HepG2 (cell line): ENCODE results near the gene RSPH1. TPM values are rescaled to one million over a fixed set of nuclear protein-coding genes. Genes with fewer than 3 reads are reported as not detected.

Experiments used
- ATAC-seq: fragments of 200-7000 bp; cut with Tn5 transposase; 3 replicates; pipeline ENCODE4 v1.9.1; 2020; ENCODE audit warnings: mild to moderate bottlenecking, moderate library complexity
- BruUV-seq: library from RNA; stranded (reverse); fragments of 400-500 nt; replicated peaks from 2 replicates; lab custom pipeline; 2021; lab: Mats Ljungman, UMichigan
- CTCF ChIA-PET: fragments of 300-600 bp; formaldehyde crosslinking; extraction: SDS; loops from one replicate; lab custom pipeline; 2021; ENCODE audit warnings: low total read pairs, inconsistent platforms, low intra/inter-chr PET ratio; lab: Yijun Ruan, JAX
- POLR2A ChIA-PET: fragments of 350-600 bp; sonication (Branson Sonifier 250); formaldehyde crosslinking; loops from one replicate; lab custom pipeline; 2020; ENCODE audit warnings: antibody characterized with exemption, inconsistent platforms; lab: Yijun Ruan, JAX
- DNase-seq: peaks from one replicate; pipeline ENCODE4 v3.0.0-alpha.2; 2015; ENCODE audit warnings: low spot score
- FAIRE-seq: peaks from 3 replicates; lab custom pipeline; 2011; peaks lifted over from hg19 to GRCh38; lab: Jason Lieb, UNC
- H2AFZ ChIP-seq: one replicate; pipeline ENCODE4 v1.6.1; 2011; ENCODE audit warnings: low read length, inconsistent platforms
- H3K27ac ChIP-seq: fragments of 300-600 bp; 3 replicates; pipeline ENCODE4 v1.8.0; 2011; ENCODE audit warnings: mixed run types, mild to moderate bottlenecking, mixed read lengths, low read length, inconsistent platforms; ENCODE audit not compliant: insufficient read depth; ENCODE audit errors: extremely low read length
- H3K27me3 ChIP-seq, 2 experiments: fragments of 200-600 bp in 1 of 2; 2 replicates in 1 of 2; 3 replicates in 1 of 2; pipeline versions ENCODE4 v1.6.0 to v1.8.0; 2011; ENCODE audit warnings: low read length in 2 of 2, mild to moderate bottlenecking in 2 of 2, moderate library complexity in 2 of 2, inconsistent platforms in 1 of 2; ENCODE audit not compliant: insufficient read depth in 2 of 2, control insufficient read depth in 1 of 2
- H3K36me3 ChIP-seq, 2 experiments: fragments of 200-600 bp in 1 of 2; replicated peaks in 1 of 2; 2 replicates in 1 of 2; 3 replicates in 1 of 2; pipeline versions ENCODE4 v1.5.1 to v1.8.0; 2011; ENCODE audit warnings: low read length in 2 of 2, inconsistent platforms in 1 of 2; ENCODE audit not compliant: insufficient read depth in 2 of 2, control insufficient read depth in 1 of 2
- H3K4me1 ChIP-seq: 2 replicates; pipeline ENCODE4 v1.5.1; 2012; ENCODE audit warnings: low read length, inconsistent platforms; ENCODE audit not compliant: insufficient read depth
- H3K4me2 ChIP-seq: 2 replicates; pipeline ENCODE4 v1.6.0; 2011; ENCODE audit warnings: low read depth, low read length, inconsistent platforms
- H3K4me3 ChIP-seq, 3 experiments: fragments of 200-600 bp in 1 of 3; sonication (generic), shearing (Covaris generic) in 1 of 3; replicated peaks in 1 of 3; 2 replicates each; pipeline ENCODE4 v1.5.1; 2011 to 2016; ENCODE audit warnings: low read length in 3 of 3, inconsistent platforms in 2 of 3, low read depth in 2 of 3, mild to moderate bottlenecking in 2 of 3, control low read depth in 1 of 3, mixed read lengths in 1 of 3; ENCODE audit not compliant: insufficient read depth in 1 of 3
- H3K79me2 ChIP-seq: one replicate; pipeline ENCODE4 v1.6.1; 2011; ENCODE audit warnings: low read length, inconsistent platforms; ENCODE audit not compliant: insufficient read depth
- H3K9ac ChIP-seq: 2 replicates; pipeline ENCODE4 v1.6.0; 2011; ENCODE audit warnings: mild to moderate bottlenecking, low read depth, low read length, inconsistent platforms; ENCODE audit not compliant: insufficient read depth
- H3K9me3 ChIP-seq: 2 replicates; pipeline ENCODE4 v1.5.1; 2012; ENCODE audit warnings: mild to moderate bottlenecking, low read length
- H4K20me1 ChIP-seq: 2 replicates; pipeline ENCODE4 v1.6.0; 2011; ENCODE audit warnings: inconsistent platforms, mild to moderate bottlenecking, low read length, moderate library complexity; ENCODE audit not compliant: insufficient read depth
- AGO1 ChIP-seq: fragments of 200-400 bp; formaldehyde crosslinking; IDR thresholded peaks from 2 replicates; pipeline ENCODE4 v1.6.1; 2017; ENCODE audit warnings: mild to moderate bottlenecking, low read depth, low read length, moderate library complexity; ENCODE audit not compliant: poor library complexity, severe bottlenecking
- CBX5 ChIP-seq: sonication (generic); formaldehyde crosslinking; IDR thresholded peaks from 2 replicates; pipeline ENCODE4 v1.4.0; 2020; ENCODE audit warnings: missing genetic modification reagents, borderline replicate concordance
- FIP1L1 ChIP-seq: fragments of 200-400 bp; formaldehyde crosslinking; IDR thresholded peaks from 2 replicates; pipeline ENCODE4 v1.6.1; 2018; ENCODE audit warnings: low read depth, mild to moderate bottlenecking, low read length, moderate library complexity, borderline replicate concordance; ENCODE audit not compliant: insufficient read depth
- FOXO1 ChIP-seq: sonication (generic); formaldehyde crosslinking; IDR thresholded peaks from 2 replicates; pipeline ENCODE4 v1.4.0; 2020; ENCODE audit warnings: missing genetic modification reagents
- GPBP1L1 ChIP-seq: sonication (generic); formaldehyde crosslinking; IDR thresholded peaks from 2 replicates; pipeline ENCODE4 v1.5.0; 2020; ENCODE audit warnings: mild to moderate bottlenecking, missing genetic modification reagents
- MAFK ChIP-seq, 2 experiments: IDR thresholded peaks in 1 of 2; conservative IDR thresholded peaks in 1 of 2; 2 replicates each; pipeline ENCODE4 v1.6.1; 2011; ENCODE audit warnings: improper control_type of control experiment in 2 of 2, low read length in 2 of 2
- NAIF1 ChIP-seq: sonication (generic); formaldehyde crosslinking; IDR thresholded peaks from 2 replicates; pipeline ENCODE4 v1.5.0; 2020; ENCODE audit warnings: mild to moderate bottlenecking, missing genetic modification reagents, borderline replicate concordance
- PAX8 ChIP-seq: sonication (generic); formaldehyde crosslinking; IDR thresholded peaks from 2 replicates; pipeline ENCODE4 v1.8.0; 2022; ENCODE audit warnings: mild to moderate bottlenecking, missing genetic modification reagents, borderline replicate concordance
- PRDM10 ChIP-seq: sonication (generic); formaldehyde crosslinking; IDR thresholded peaks from 2 replicates; pipeline ENCODE4 v1.4.0; 2020; ENCODE audit warnings: low read depth, missing genetic modification reagents
- TFE3 ChIP-seq: IDR thresholded peaks from 2 replicates; pipeline ENCODE4 v1.6.1; 2016
- YEATS4 ChIP-seq: sonication (generic); formaldehyde crosslinking; IDR thresholded peaks from 2 replicates; pipeline ENCODE4 v1.4.0; 2020; ENCODE audit warnings: missing genetic modification reagents, borderline replicate concordance
- ZBTB42 ChIP-seq: sonication (generic); formaldehyde crosslinking; IDR thresholded peaks from 2 replicates; pipeline ENCODE4 v1.5.0; 2020; ENCODE audit warnings: mild to moderate bottlenecking, missing genetic modification reagents
- ZNF382 ChIP-seq: sonication (generic); formaldehyde crosslinking; IDR thresholded peaks from 2 replicates; pipeline ENCODE4 v1.5.0; 2020; ENCODE audit warnings: missing genetic modification reagents, mild to moderate bottlenecking, borderline replicate concordance
- ZNF414 ChIP-seq: sonication (generic); formaldehyde crosslinking; IDR thresholded peaks from 2 replicates; pipeline ENCODE4 v1.5.0; 2020; ENCODE audit warnings: missing genetic modification reagents
- ZNF670 ChIP-seq: sonication (generic); formaldehyde crosslinking; IDR thresholded peaks from 2 replicates; pipeline ENCODE4 v1.8.0; 2022; ENCODE audit warnings: mild to moderate bottlenecking, missing genetic modification reagents, borderline replicate concordance
- ZNF7 ChIP-seq: IDR thresholded peaks from 2 replicates; pipeline ENCODE4 v1.6.1; 2016; ENCODE audit warnings: missing biosample characterization, missing genetic modification reagents
- ZSCAN22 ChIP-seq: sonication (generic); formaldehyde crosslinking; IDR thresholded peaks from 2 replicates; pipeline ENCODE4 v1.4.0; 2020; ENCODE audit warnings: mild to moderate bottlenecking, missing genetic modification reagents
- WGBS: methylation state at CpG from one replicate; pipeline ENCODE4 v1.1.6; 2017; ENCODE audit warnings: low lambda C conversion rate; 5-methylcytosine and 5-hydroxymethylcytosine counted together
- in situ Hi-C: cut with HindIII; loops from 2 replicates; pipeline ENCODE4 v1.10.0; 2017; ENCODE audit warnings: low pct_unique_long_range_greater_than_20kb; ENCODE audit not compliant: extremely low pct_ligation_motif_present
- intact Hi-C: fragments of 100-400 bp; cut with micrococcal nuclease; formaldehyde crosslinking; loops from one replicate; pipeline ENCODE4 v1.10.0; 2022; ENCODE audit not compliant: unreplicated experiment
- polyA plus RNA-seq, 8 experiments: library from polyadenylated mRNA; depleted of rRNA in 3 of 8; stranded (reverse) in 7 of 8; unstranded in 1 of 8; fragments of >200 nt; fragmentation: Illumina TruSeq in 4 of 8; extraction: Trizol in 4 of 8; gene quantifications; 2 replicates each; pipeline versions ENCODE4 v1.2.1 to v1.2.3, GENCODE V29; 2011 to 2016; ENCODE audit warnings: low read depth in 4 of 8, missing spikeins in 1 of 8, mixed read lengths in 1 of 8; ENCODE audit not compliant: insufficient read depth in 1 of 8
- total RNA-seq, 5 experiments: library from RNA; depleted of rRNA; stranded (reverse); fragments of >200 nt; fragmentation: Illumina TruSeq; extraction: Trizol; gene quantifications; 2 replicates each; pipeline ENCODE4 v1.2.3, GENCODE V29; 2016; ENCODE audit warnings: low read depth in 1 of 5

RSPH1 gene
- total and polyA plus RNA-seq, 2 of the 13 experiments (the other 11 are each of a cell fraction or from before 2014, with no cell fraction given) = not detected

GRCh38 chr21:42468491-42469131 lies 27.4 kb downstream of the RSPH1 start:
- Histone ChIP-seq H3K4me2 (no peak overlapping the region), H3K79me2 (no peaks in the 10 kb centered on the region), H3K27me3 (no peaks in the 10 kb centered on the region), H3K36me3 (no peaks in the 10 kb centered on the region), H2AFZ (no peak overlapping the region), H3K9ac (no peak overlapping the region), H3K4me1 (peaks cover 19% of the 10 kb centered on the region), H3K27ac (no peak overlapping the region), H3K9me3 (no peaks in the 10 kb centered on the region), H3K4me3 (no peak overlapping the region), H4K20me1 (no peaks in the 10 kb centered on the region)
- DNase-seq = no peak
- intact Hi-C loops = no loop called here
- ATAC-seq = no peak
- TF ChIP-seq PAX8 (CRISPR knock-in tag) = no peak
- no peak for TF ChIP-seq ZSCAN22 (CRISPR knock-in tag)
- TF ChIP-seq AGO1 = no peak
- TF ChIP-seq ZNF382 (CRISPR knock-in tag) = no peak
- no peak for TF ChIP-seq ZNF670
- TF ChIP-seq FIP1L1 = no peak
- TF ChIP-seq YEATS4 (CRISPR knock-in tag) = no peak
- TF ChIP-seq GPBP1L1 (CRISPR knock-in tag) = no peak
- TF ChIP-seq CBX5 (CRISPR knock-in tag) = no peak
- TF ChIP-seq FOXO1 (CRISPR knock-in tag) = no peak
- TF ChIP-seq ZNF7 (CRISPR knock-in tag) = no peak
- TF ChIP-seq MAFK (conservative IDR thresholded peaks at IDR 0.05 in 1 of 2, IDR thresholded peaks at IDR 0.05 in 1 of 2; ENCODE audit: low read length in 2 of 2) = no peak
- TF ChIP-seq ZBTB42 (CRISPR knock-in tag) = no peak
- TF ChIP-seq TFE3 (CRISPR knock-in tag) = no peak
- no peak for TF ChIP-seq PRDM10 (CRISPR knock-in tag)
- no peak for TF ChIP-seq ZNF414
- TF ChIP-seq NAIF1 (CRISPR knock-in tag) = no peak
- ChIA-PET POLR2A (no interaction called here), CTCF (no interaction called here)
- no TSS peak for BruUV-seq
- no peak for FAIRE-seq
- in situ Hi-C loops = no loop called here
- WGBS = 41% methylated on average over 6 of the region's 6 CpGs
